CD4-positive, alpha-beta T cell treated with Interleukin-6 at 100 ng/mL for 8 hours (primary cell): ENCODE data around the gene PSMA3.
A peak's percentile ranks its signal among the peaks of the same experiment; 100 is the strongest.

Experiments
- DNase-seq: peaks from one replicate; pipeline ENCODE4 v3.0.0-alpha.2; 2020; ENCODE audit warnings: mixed read lengths, low spot score

The PSMA3 gene

GRCh38 chr14:58272588-58273372 lies 28.1 kb downstream of the PSMA3 start:
- DNase-seq, result no peak

- DNase-seq, result no peak
Measured at GRCh38 chr14:58274881-58275280, 30.2 kb downstream of the PSMA3 start.

GRCh38 chr14:58275527-58276190 lies 31.0 kb downstream of the PSMA3 start:
- no peak for DNase-seq

GRCh38 chr14:58276208-58276607 lies 31.6 kb downstream of the PSMA3 start:
- no peak for DNase-seq

GRCh38 chr14:58278177-58278576 lies 33.5 kb downstream of the PSMA3 start:
- DNase-seq, result no peak

GRCh38 chr14:58280954-58281787 lies 36.5 kb downstream of the PSMA3 start:
- DNase-seq, result peak; percentile 38

- no peak for DNase-seq
Measured at GRCh38 chr14:58281969-58282368, 37.3 kb downstream of the PSMA3 start.

GRCh38 chr14:58282925-58283593 lies 38.4 kb downstream of the PSMA3 start:
- DNase-seq, result no peak

- DNase-seq, result no peak
Measured at GRCh38 chr14:58283730-58284129, 39.1 kb downstream of the PSMA3 start.

- no peak for DNase-seq
Measured at GRCh38 chr14:58285132-58285531, 40.5 kb downstream of the PSMA3 start.

GRCh38 chr14:58287607-58288042 lies 43.0 kb downstream of the PSMA3 start:
- no peak for DNase-seq

- DNase-seq, result no peak
Measured at GRCh38 chr14:58288106-58288792, 43.6 kb downstream of the PSMA3 start.

GRCh38 chr14:58291646-58292045 lies 47.0 kb downstream of the PSMA3 start:
- DNase-seq, result no peak

- no peak for DNase-seq
Measured at GRCh38 chr14:58292187-58292586, 47.5 kb downstream of the PSMA3 start.

- DNase-seq, result no peak
Measured at GRCh38 chr14:58294201-58294600, 49.6 kb downstream of the PSMA3 start.

- DNase-seq, result no peak
Measured at GRCh38 chr14:58296726-58297125, 52.1 kb downstream of the PSMA3 start.

- DNase-seq, result no peak
Measured at GRCh38 chr14:58297412-58297761, 52.7 kb downstream of the PSMA3 start.

- peak; percentile 99 for DNase-seq
Measured at GRCh38 chr14:58297762-58298476, 53.3 kb downstream of the PSMA3 start.

GRCh38 chr14:58298477-58299400 lies 54.1 kb downstream of the PSMA3 start, which contains the start of gene ARID4A:
Gene ARID4A (plus strand): TSS chr14:58298555. CDS start chr14:58299855, 1,300 bp downstream.
- DNase-seq, result peak; percentile 35
